GM19324 (cell line): Measurements from ENCODE around the gene ZFYVE21.

Experiments
- ATAC-seq: cut with Tn5 transposase; IDR thresholded peaks from one replicate; pipeline ENCODE4 v1.9.1; 2021; ENCODE audit warnings: mild to moderate bottlenecking, moderate library complexity; ENCODE audit not compliant: unreplicated experiment, low FRiP score

ZFYVE21 gene

GRCh38 chr14:103704708-103705107 is 10.9 kb upstream of the ZFYVE21 start:
- no peak for ATAC-seq

GRCh38 chr14:103705118-103705503 is 10.5 kb upstream of the ZFYVE21 start:
- no peak for ATAC-seq

- ATAC-seq = no peak
Measured at GRCh38 chr14:103705504-103706284, 9.9 kb upstream of the ZFYVE21 start.

GRCh38 chr14:103706551-103707328 is 8.9 kb upstream of the ZFYVE21 start:
- ATAC-seq = no peak

- no peak for ATAC-seq
Measured at GRCh38 chr14:103707329-103708263, 8.0 kb upstream of the ZFYVE21 start.

GRCh38 chr14:103708750-103709187 is 6.8 kb upstream of the ZFYVE21 start:
- no peak for ATAC-seq

- no peak for ATAC-seq
Measured at GRCh38 chr14:103709814-103710213, 5.8 kb upstream of the ZFYVE21 start.

- ATAC-seq = no peak
Measured at GRCh38 chr14:103710771-103711377, 4.7 kb upstream of the ZFYVE21 start.

GRCh38 chr14:103711516-103712431 is 3.8 kb upstream of the ZFYVE21 start:
- ATAC-seq = no peak

- ATAC-seq = no peak
Measured at GRCh38 chr14:103712633-103713247, 2.9 kb upstream of the ZFYVE21 start.

GRCh38 chr14:103713304-103714062 is 2.1 kb upstream of the ZFYVE21 start:
- ATAC-seq = no peak

GRCh38 chr14:103714063-103714724 is 1.4 kb upstream of the ZFYVE21 start:
- no peak for ATAC-seq

- no peak for ATAC-seq
Measured at GRCh38 chr14:103716091-103716801, 636 bp downstream of the ZFYVE21 start.

- no peak for ATAC-seq
Measured at GRCh38 chr14:103716899-103717411, 1.3 kb downstream of the ZFYVE21 start.

- no peak for ATAC-seq
Measured at GRCh38 chr14:103718572-103718971, 3.0 kb downstream of the ZFYVE21 start.

- ATAC-seq = no peak
Measured at GRCh38 chr14:103719751-103720150, 4.1 kb downstream of the ZFYVE21 start.
